ENCODE data around the gene MAPK12.
"Not testable (repeated sequence)": the region's sequence is repeated elsewhere in the genome, so short reads cannot be mapped to it uniquely, and the experiment has no call there.

Gene MAPK12

DNA sequence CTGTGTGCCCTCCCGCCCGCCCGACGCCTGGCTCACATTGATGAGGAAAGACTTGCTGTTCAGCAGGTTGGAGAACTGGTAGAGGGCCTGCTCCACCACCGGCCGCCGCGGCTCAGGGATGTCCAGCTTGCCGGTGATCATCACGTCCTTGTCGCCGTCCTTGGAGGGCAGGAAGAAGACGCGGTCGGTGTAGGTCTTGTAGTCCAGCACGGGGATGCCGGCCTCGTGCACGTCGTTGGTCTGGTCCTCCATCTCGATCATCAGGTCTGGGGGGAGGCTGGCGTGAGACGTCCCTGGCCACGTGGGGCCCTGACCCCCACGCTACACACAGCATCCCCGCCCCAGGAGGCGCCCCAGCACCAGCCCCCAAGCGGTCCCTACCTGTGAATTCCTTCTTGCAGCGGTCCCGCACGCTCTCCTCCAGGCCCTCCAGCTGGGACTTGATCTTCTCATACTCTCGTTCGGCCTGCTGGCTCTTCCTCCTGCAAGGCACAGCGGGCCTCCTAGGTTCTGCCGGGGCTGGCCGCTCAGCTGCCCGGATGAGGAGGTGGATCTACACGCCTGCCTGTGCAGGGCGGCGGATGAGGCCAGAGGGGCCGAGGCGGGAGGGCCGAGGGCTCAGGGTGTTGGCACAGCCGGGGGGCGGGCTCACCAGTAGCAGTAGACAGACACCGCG lies 19.4 kb upstream of the MAPK12 start:
- DNase-seq = no peak

DNA sequence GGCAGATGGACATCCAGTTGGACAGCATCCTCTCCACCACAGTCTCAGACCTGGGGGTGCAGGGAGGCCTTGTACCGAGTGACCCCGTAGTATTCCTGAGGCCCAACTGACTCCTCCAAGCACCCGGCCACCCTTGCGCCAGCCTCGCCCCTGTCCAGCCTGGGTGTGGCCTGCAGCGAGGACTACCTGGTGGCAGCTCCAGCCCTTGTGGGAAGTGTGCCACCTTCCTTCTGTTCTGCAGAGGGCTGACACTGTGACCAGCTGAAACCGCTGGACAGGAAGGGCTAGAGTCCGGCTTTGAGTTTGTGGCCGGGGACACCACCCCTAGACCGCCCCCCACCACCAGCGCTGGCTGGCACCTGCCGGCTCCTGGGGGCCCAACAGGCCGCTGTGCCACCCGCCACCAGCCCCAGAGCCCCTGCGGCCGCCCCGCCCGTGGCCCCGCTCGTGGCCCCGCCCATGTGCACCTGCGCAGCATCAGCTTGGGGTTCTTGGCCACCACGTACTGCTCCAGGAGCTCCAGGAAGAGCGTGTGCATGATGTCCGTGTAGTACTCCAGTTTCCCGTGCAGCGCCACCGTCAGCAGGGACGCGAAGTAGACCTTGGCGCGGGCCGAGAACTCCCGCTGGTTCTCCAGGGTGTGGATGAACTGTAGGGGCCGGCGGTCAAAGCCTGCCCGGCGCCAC lies 18.7 kb upstream of the MAPK12 start:
- no peak for DNase-seq

- no peak for DNase-seq
Measured at GRCh38 chr22:50278956-50279619, 17.6 kb upstream of the MAPK12 start.

DNA sequence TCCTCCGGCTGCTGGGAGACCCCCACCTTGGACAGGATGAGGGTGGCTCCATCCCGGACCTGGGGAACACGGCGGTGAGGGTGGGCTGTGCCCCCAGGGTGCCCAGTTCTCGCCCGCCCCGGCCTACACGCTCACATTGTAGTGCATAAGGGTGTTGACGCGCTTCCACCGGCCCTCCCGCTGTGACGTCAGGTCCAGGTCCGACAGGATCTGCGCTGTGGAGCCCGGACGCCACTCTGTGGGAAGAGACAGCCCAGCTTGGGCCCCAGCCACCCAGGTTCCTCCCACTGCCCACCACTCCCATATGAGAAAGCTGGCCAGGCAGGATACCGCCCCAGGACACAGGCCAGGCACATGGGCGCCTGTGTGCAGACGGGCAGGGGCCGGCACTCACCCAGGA lies 17.0 kb upstream of the MAPK12 start:
- no peak for DNase-seq

DNA sequence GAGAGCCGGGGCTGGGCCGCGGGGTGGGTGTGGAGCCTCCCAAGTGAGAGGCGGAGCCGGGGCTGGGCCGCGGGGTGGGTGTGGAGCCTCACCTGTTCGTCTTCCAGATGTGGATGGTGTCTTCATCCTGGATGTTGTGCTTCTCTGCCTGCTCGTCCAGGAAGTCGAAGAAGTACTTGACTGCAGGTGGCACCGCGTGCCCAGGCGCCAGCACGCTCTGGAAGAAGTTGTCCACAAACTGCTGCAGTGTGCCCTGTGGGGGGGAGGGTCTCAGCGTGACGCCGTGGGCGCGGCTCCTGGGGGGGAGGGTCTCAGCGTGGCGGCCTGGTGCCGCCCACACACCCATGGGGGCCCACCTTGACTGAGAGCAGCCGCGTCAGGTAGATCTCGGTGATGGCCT lies 16.3 kb upstream of the MAPK12 start:
- no peak for DNase-seq

GRCh38 chr22:50276143-50276542 lies 14.7 kb upstream of the MAPK12 start:
- DNase-seq = no peak

- DNase-seq = no peak
Measured at GRCh38 chr22:50275181-50276055, 13.9 kb upstream of the MAPK12 start.

DNA sequence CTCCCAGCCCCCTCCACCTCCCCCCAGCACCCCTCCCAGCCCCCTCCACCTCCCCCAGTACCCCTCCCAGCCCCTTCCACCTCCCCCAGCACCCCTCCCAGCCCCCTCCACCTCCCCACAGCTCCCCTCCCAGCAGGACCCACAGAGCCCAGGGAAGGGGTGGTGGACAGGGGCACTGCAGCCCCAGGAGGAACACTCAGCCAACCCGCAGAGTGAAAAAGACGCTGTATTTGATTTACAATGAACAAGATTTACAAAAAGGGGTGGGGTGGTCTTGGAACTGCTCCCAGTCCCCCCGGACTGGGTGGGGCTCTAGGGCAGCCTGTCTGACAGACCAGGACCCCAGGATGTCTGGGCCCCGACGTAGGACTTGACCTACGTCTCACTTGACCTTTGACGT lies 13.3 kb upstream of the MAPK12 start:
- DNase-seq = no peak

- DNase-seq = no peak
Measured at GRCh38 chr22:50274311-50274710, 12.8 kb upstream of the MAPK12 start.

GRCh38 chr22:50273781-50274180 lies 12.3 kb upstream of the MAPK12 start:
- DNase-seq = not testable (repeated sequence)

DNA sequence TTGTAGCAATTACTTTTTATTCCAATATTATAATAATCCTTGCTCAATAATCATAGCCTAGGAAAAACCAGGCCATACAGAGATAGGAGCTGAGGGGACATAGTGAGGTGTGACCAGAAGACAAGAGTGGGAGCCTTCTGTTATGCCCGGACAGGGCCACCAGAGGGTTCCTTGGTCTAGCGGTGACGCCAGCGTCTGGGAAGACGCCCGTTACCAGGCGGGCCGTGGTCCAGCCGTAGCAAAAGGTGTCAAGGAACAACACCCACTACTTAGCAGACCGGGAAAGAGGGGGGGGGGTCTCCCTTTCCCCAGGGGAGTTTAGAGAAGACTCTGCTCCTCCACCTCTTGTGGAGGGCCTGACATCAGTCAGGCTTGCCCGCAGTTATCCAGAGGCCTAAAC lies 11.9 kb upstream of the MAPK12 start:
- DNase-seq = not testable (repeated sequence)

DNA sequence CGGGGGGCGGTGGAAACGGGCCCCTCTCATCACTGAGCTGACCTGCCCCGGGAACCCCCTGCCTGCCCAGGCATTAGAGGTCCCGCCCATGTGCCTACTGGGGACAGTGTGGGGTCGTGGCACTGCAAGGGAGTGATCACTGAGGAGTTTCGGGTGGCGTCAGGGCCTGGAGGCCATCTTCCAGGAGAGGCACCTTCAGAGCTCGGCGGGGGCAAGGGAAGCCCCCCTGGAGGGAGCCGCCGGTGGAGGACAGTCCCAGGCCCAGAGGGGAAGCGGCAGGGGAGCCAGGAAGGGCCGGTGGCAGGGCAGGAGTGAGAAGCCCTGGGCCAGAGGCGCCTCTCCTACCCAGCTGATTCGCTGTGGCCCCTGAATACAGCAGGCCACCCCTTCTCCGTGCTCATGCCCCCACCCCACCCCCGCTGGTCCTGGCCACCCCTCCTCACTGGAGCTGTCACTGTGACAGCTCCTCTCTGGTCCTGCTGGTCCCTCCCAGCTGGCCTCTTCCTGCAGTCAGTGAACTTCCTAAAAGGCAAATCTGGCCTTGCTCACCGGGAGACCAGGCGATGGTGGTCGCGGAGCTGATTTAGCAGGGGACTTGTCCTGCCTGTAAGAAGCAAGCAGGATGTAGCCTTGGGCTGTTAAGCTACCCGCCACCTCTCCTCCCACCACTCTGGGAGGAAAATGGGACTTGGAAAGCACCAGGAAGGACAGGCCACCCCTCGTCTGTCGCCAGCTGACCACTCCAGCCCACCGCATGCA lies 10.7 kb upstream of the MAPK12 start:
- no peak for DNase-seq

DNA sequence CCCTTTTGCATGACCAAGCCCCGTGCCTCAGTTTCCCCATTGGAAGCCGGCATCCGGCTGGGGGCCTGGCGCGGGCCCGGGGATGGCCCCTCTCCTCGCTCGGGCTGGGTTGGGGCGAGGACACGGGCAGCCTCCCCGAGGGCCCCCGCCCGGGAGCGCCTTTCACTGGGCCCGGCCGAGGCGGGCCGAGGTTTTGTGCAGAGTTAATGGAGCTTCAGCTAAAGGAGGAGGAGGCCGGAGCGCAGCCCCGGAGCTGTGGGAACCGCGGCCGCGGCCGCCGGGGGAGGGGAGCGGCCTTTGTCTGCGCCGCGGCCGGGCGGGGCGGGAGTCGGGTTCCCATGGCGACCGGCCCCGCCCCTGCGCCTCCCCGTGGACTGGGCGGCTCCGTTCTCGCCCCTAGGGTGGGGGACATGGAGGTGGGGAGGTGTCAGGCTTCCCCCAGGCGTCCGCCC lies 10.1 kb upstream of the MAPK12 start:
- no peak for DNase-seq

GRCh38 chr22:50270666-50271394 lies 9.3 kb upstream of the MAPK12 start:
- DNase-seq = no peak

DNA sequence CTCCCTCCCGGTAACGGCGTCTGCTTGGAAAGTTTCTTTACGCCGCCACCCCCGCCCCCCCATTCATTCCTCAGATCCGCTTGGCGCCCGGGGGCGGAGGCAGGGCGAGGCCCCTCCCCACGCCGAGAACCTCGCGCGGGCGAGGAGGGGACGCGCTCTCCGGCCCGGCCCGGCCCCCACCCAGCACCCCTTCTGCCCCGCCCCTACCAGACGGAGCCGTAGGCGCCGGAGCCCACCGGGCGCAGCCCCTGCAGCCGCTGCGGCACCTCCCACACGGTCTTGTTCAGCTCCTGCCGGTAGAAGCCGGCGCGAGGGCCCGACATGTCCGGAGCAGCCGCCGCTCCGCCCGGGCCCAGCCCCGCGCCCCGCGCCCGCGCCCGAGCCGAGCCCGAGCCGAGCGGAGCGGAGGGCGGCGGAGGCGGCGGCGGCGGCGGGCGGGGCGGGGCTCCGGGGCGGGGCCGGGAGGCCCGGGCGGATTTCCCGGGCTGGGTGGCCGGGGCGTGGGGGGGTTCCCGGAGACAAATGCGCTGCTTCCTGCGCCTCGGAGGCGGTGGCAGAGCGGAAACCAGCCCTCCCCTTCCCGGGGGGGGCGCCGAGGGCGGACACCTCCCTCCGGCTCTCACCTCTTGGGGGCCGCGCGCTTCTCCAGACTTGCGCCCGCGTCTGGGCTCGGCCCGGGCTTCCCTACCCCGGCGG lies 8.6 kb upstream of the MAPK12 start, which contains the start of gene MAPK11:
TSS of gene MAPK11 (minus strand) at position 411 of the 696 bp plus-strand sequence. CDS start at position 323, 88 bp downstream.
- DNase-seq = peak; percentile 80

- no peak for DNase-seq
Measured at GRCh38 chr22:50269573-50269969, 8.1 kb upstream of the MAPK12 start.

DNA sequence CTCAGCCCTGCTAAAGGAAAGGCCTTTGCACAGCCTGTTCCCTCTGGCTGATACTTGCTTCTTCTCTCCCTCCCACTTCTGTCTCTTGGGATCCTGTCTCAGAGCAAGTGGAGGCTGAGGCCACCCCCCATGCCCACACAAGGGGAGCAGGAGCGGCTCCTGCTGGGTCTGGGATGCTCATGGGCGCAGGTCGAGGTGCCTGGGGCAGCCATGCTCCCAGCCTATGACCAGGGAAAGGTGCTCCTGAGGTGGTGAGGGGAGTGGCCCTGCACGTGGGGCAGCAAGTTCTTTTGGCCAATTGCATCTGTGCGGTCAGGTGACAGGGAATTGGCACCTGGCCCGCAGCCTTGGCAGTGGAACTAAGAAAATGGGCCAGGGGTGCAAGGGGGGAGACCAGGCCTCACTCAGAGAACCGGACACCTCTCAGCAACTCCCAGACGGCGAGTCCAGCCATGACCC lies 7.2 kb upstream of the MAPK12 start:
- DNase-seq = no peak

DNA sequence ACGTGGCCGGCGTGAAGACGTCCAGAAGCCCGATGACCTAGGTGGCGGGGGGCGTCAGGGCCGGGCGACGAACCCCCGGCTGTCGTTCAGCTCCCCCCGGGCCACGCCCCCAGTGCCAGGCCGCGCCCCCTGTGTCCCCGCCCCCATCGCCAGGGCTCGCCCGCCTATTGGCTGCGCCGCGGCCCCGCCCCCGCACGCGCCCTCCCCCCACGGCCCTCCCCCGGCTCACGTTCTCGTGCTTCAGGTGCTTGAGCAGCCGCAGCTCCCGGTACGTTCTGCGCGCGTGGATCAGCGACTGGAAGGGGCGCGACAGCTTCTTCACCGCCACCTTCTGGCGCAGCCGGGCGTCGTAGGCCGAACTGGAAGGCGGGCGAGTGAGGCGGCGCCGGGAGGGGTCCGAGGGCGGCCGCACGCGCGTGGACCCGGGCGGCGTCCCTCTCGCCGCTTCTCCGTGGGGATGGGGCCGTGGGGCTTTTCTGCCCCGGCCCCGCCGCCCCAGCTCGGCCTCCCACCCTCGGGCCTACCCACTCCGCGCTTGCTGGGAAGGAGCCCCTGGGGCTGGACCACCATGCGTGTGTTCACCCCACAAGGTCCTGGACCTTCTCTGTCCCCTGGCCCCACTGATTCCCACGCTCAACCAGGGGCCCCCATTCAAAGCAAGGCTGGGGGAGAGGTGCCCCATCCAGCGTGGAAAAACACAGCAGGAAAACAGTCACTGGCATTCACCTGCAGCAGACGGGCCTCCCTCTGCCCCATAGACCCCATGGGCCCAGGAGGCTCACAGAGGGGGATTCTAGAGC lies 6.3 kb upstream of the MAPK12 start:
- DNase-seq = peak; percentile 77

DNA sequence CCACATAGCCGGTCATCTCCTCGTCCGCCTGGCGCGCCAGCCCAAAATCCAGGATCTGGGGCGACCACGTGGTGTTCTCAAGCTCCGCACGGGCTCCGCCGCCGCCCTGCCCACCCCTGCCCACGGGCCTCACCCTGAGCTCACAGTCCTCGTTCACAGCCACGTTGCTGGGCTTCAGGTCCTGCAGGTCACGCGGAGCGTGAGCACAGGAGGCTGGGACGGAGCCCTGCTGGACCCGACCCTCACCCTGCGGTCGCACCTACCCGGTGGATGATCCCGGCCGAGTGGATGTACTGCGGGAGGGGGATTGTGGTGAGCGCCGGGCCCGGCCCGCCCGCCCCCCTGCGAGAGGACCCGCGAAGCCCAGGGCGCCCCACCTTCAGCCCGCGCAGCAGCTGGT lies 5.5 kb upstream of the MAPK12 start:
- no peak for DNase-seq
